Fibroblast of villous mesenchyme (primary cell): ENCODE results near the gene PET100. TPM values are rescaled to one million over a fixed set of nuclear protein-coding genes. Genes with fewer than 3 reads are reported as not detected.
A peak's percentile ranks its signal among the peaks of the same experiment; 100 is the strongest.

Source experiments
- DNase-seq: peaks from one replicate; pipeline ENCODE4 v3.0.0-alpha.2; 2010; ENCODE audit warnings: low read depth
- H3K4me3 ChIP-seq: 2 replicates; pipeline ENCODE4 v1.5.1; 2011; ENCODE audit warnings: low read depth, mild to moderate bottlenecking, low read length
- CTCF ChIP-seq: IDR thresholded peaks from 2 replicates; pipeline ENCODE4 v1.5.1; 2012; ENCODE audit warnings: low read depth, mild to moderate bottlenecking, low read length; ENCODE audit not compliant: insufficient read depth
- total RNA-seq: library from RNA; depleted of rRNA; stranded (reverse); fragments of >200 nt; gene quantifications from 2 replicates; pipeline ENCODE4 v1.2.3, GENCODE V29; 2012

PET100 gene
- total RNA-seq, 1 donor, result 10.4 TPM

DNA sequence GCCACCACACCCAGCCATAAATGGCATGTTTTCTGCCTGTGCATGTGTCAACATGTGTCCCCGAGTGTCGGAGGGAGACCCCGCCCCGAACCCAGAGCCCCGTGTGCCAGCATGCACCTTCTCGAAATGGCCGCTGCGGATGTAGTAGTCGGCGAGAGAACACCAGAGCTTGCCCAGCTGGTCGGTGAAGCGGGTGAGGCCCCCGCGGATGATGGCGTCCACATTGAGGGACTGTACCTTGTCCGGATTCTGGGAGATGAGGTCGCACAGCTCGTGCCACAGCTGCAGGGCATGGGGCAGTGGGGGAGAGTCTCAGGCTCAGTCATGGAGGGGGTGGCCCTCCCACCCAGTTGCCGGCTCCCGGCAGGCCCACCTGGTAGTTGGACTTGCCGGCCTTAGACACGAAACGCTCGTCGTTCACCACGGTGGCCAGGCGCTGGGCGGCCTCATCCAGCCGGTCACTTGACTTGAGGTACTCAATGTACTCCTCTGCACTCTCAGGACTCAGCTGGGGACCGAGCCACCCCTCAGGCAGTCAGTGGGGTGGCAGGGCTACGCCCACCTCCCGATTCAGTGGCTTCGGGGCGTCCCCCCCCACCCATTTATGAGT lies 3.7 kb upstream of the PET100 start:
- DNase-seq, result no peak
- no peak for TF ChIP-seq CTCF
- no peak overlapping the region for H3K4me3 ChIP-seq

DNA sequence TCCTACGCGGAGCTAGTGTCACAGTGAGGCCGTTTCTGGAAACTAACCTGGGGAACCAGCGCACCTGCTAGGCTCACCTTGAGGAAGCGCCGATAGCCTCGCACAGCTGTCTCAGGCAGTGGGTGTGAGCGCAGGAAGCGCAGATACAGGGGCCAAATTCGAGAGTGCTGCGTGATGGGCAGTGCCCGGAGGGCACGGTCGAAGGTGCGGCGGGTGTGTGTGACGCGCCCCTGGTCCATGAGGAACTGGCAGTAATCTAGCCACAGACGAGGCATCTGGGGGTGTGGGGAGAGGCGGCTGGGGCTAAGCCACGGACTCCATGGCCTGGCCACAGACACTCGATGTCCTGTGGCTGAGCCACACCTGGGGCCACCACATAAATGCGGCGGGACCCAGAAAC lies 2.4 kb upstream of the PET100 start:
- no peak overlapping the region for H3K4me3 ChIP-seq
- DNase-seq, result no peak
- TF ChIP-seq CTCF, result no peak

GRCh38 chr19:7628589-7629311 lies 843 bp upstream of the PET100 start:
- DNase-seq, result no peak
- TF ChIP-seq CTCF, result no peak
- peak overlapping the region; percentile 100 for H3K4me3 ChIP-seq

- DNase-seq, result no peak
- TF ChIP-seq CTCF, result no peak
- no peak overlapping the region for H3K4me3 ChIP-seq
Measured at GRCh38 chr19:7631577-7631976, 2.0 kb downstream of the PET100 start.

GRCh38 chr19:7632340-7633203 lies 3.0 kb downstream of the PET100 start:
- H3K4me3 ChIP-seq, result no peak overlapping the region
- no peak for TF ChIP-seq CTCF
- no peak for DNase-seq

GRCh38 chr19:7633698-7634097 lies 4.1 kb downstream of the PET100 start, which contains the start of gene PCP2:
TSS of gene PCP2 (minus strand) at chr19:7633719. CDS start at chr19:7633457, 262 bp downstream.
- no peak within 1 kb of the TSS for H3K4me3 ChIP-seq
- no peak for DNase-seq
- no peak for TF ChIP-seq CTCF
